Kidney (tissue), 14 donors: ENCODE measurements around the gene PRM1. TPM values are rescaled to one million over a fixed set of nuclear protein-coding genes. Genes with fewer than 3 reads are reported as not detected.
A peak's percentile ranks its signal among the peaks of the same experiment; 100 is the strongest.

Source experiments
- DNase-seq, 5 donors: peaks; one replicate each; pipeline ENCODE4 v3.0.0-alpha.2; 2013 to 2020
- FAIRE-seq: peaks from 2 replicates; lab custom pipeline; 2012; peaks lifted over from hg19 to GRCh38; lab: Jason Lieb, UNC
- H3K27ac ChIP-seq, 2 donors: one replicate each; pipeline ENCODE4 v1.7.0; 2013; ENCODE audit warnings: low read depth in 2 of 2, low read length in 2 of 2, inconsistent platforms in 1 of 2
- H3K27me3 ChIP-seq: one replicate; pipeline ENCODE4 v1.7.1; 2013; ENCODE audit warnings: low read length, inconsistent platforms; ENCODE audit not compliant: control insufficient read depth, insufficient read depth
- H3K36me3 ChIP-seq, 3 donors: one replicate each; pipeline versions ENCODE4 v1.7.0 to v1.7.1; 2013; ENCODE audit warnings: low read length in 3 of 3, control low read depth in 1 of 3, inconsistent platforms in 1 of 3; ENCODE audit not compliant: insufficient read depth in 3 of 3, control insufficient read depth in 2 of 3
- H3K4me1 ChIP-seq, 3 donors: one replicate each; pipeline versions ENCODE4 v1.7.0 to v1.7.1; 2013; ENCODE audit warnings: low read length in 3 of 3, inconsistent platforms in 1 of 3, low read depth in 1 of 3; ENCODE audit not compliant: control insufficient read depth in 2 of 3, insufficient read depth in 2 of 3
- H3K4me3 ChIP-seq, 3 donors: one replicate each; pipeline versions ENCODE4 v1.7.0 to v1.8.1; 2013; ENCODE audit warnings: low read length in 3 of 3, control low read depth in 1 of 3, inconsistent platforms in 1 of 3
- H3K9ac ChIP-seq, 3 donors: one replicate each; pipeline versions ENCODE4 v1.7.0 to v1.7.1; 2013; ENCODE audit warnings: low read length in 3 of 3, control low read depth in 1 of 3, inconsistent platforms in 1 of 3
- H3K9me3 ChIP-seq, 3 donors: one replicate each; pipeline versions ENCODE4 v1.7.0 to v1.7.1; 2013; ENCODE audit warnings: low read length in 3 of 3, control low read depth in 1 of 3, inconsistent platforms in 1 of 3; ENCODE audit not compliant: control insufficient read depth in 2 of 3, insufficient read depth in 1 of 3
- intact Hi-C: fragments of 100-400 bp; cut with DNase I; formaldehyde crosslinking; loops from one replicate; pipeline ENCODE4 v1.11.1; 2022
- polyA plus RNA-seq: library from polyadenylated mRNA; stranded (reverse); fragments of 350-450 nt; fragmentation: Illumina TruSeq; extraction: RNeasy Lipid Tissue Mini Kit (QIAGEN cat#74804); gene quantifications from one replicate; pipeline ENCODE4 v1.2.3, GENCODE V29; 2014; ENCODE audit warnings: low read depth, low replicate concordance; ENCODE audit not compliant: insufficient read depth
- total RNA-seq: library from RNA; stranded (reverse); fragmentation: NEBNext Ultra II Directional; extraction: Animal tissue kit (Norgen Biotek cat#: 25700); gene quantifications from one replicate; pipeline ENCODE4 v1.2.1, GENCODE V29; 2021
- TF ChIP-seq, protein P1 (sequence below): IDR thresholded peaks from 3 replicates; pipeline ENCODE4 v1.5.1; 2012; ENCODE audit warnings: mild to moderate bottlenecking, moderate library complexity, borderline replicate concordance; ENCODE audit not compliant: insufficient read depth; ENCODE audit errors: extremely low read depth
- donor health status: control.
- donor health status: control.
- donor health status: control.
- donor health status: control.
- donor health status: control.
- donor health status: DM: yes; HTN: yes; CAD: no.
- donor health status: Normal renal cell carcinoma (clear cell type).

PRM1 gene
- total and polyA plus RNA-seq, 2 donors from 2014 or later, result not detected

DNA sequence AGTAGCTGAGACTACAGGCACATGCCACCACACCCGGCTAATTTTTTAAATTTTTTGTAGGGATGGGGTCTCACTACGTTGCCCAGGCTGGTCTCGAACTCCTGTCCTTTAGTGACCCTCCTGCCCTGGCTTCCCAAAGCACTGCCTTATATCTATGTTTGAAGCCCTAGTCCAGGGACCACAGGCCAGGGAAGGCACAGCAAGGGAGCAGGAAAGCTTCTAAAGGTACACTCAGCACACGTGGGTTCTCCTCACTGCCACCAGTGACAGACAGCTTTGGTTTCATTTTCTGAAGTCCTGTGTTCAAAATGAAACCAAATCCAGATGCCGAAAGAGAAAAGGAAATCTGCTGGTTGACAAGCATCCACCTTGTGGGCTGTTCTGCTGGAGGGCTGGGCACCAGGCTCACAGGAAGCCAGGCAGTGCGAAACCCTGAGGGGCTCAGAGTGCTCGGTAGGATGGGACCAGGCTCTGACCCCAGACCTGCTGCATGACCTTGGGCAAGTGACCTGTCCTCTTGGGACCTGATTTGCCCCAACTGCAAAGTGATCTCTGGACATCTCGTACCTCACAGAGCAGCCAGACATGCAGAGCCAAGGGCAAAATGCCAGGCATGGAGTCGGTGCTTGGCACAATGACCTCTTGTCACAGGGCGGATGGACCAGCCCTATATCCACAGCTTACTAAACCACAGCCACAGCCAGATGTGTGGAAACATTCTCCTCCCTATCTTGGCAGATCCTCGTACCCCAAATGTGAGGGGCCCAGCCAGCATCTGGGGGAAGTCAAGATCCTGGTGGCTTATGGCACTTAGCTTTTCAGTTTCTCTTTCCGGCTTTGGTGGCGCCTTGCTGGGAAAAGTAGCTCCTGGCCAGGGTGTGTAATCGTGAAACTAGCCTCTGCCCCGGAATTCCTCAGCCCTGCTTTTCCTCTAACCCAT, 22.3 kb downstream of the PRM1 start:
- Histone ChIP-seq H3K27ac (peak overlapping the region in 1 of 2 donors; percentile 20), H3K9ac (peak overlapping the region in 1 of 3 donors; percentile 17)
- FAIRE-seq, result no peak

GRCh38 chr16:11257131-11257938, 23.8 kb downstream of the PRM1 start:
- DNase-seq, result peak; percentile 87 to 93 (median 90)
- TF ChIP-seq, protein P1, sequence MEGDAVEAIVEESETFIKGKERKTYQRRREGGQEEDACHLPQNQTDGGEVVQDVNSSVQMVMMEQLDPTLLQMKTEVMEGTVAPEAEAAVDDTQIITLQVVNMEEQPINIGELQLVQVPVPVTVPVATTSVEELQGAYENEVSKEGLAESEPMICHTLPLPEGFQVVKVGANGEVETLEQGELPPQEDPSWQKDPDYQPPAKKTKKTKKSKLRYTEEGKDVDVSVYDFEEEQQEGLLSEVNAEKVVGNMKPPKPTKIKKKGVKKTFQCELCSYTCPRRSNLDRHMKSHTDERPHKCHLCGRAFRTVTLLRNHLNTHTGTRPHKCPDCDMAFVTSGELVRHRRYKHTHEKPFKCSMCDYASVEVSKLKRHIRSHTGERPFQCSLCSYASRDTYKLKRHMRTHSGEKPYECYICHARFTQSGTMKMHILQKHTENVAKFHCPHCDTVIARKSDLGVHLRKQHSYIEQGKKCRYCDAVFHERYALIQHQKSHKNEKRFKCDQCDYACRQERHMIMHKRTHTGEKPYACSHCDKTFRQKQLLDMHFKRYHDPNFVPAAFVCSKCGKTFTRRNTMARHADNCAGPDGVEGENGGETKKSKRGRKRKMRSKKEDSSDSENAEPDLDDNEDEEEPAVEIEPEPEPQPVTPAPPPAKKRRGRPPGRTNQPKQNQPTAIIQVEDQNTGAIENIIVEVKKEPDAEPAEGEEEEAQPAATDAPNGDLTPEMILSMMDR, result peak; percentile 69
- Histone ChIP-seq H3K9ac (peak overlapping the region in 2 of 3 donors; percentile 10 to 92), H3K27ac (peak overlapping the region; percentile 98 to 99), H3K27me3 (no peaks in the 10 kb centered on the region), H3K4me1 (peaks cover 0 to 30% (median 15%) of the 10 kb centered on the region in 3 donors), H3K4me3 (peak overlapping the region; percentile 23 to 85 (median 36)), H3K9me3 (no peaks in the 10 kb centered on the region), H3K36me3 (no peaks in the 10 kb centered on the region)
- intact Hi-C loops, result loop anchor here (5.0 kb wide), 1 partner anchor 280 kb away; no protein-coding TSS in a partner anchor
- no peak for FAIRE-seq

More for the DNA sequence above, 22.3 kb downstream of the PRM1 start:
- H3K27me3 ChIP-seq, result no peaks in the 10 kb centered on the region
- TF ChIP-seq, protein P1, result no peak
- H3K4me1 ChIP-seq, result peaks cover 0 to 24% (median 15%) of the 10 kb centered on the region in 3 donors
- no peaks in the 10 kb centered on the region for H3K9me3 ChIP-seq
- intact Hi-C loops, result loop anchor here (5.0 kb wide), 1 partner anchor 282 kb away; no protein-coding TSS in a partner anchor
- H3K4me3 ChIP-seq, result peak overlapping the region in 2 of 3 donors; percentile 0 to 1
- H3K36me3 ChIP-seq, result no peaks in the 10 kb centered on the region
- DNase-seq, result peak in 1 of 5 donors; percentile 81

DNA sequence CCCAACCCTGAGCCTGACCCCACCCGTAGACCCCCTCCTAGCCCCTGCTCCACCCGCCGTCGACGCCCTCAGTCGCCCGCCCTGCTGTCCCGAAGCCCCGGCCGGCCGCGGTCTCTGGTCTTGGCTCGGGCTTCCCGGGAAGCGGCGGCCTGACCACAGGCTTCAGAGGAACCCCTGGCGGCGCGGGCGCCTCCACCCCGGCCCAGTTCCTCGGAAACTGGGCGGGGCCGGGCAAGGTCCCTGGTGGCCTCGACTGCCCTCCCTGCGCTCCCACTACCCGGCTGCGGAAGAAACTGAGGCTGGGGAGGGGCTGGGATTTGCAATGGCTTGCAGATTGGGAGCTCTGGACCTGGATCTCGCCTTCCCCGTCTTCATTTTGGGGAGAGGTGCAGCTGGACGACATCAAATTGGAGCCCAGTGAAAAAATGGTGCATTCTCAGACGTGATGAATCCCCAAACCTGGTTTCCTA, 24.4 kb downstream of the PRM1 start:
- intact Hi-C loops, result loop anchor here (5.0 kb wide), 1 partner anchor 279 kb away; no protein-coding TSS in a partner anchor
- peaks cover 0 to 30% (median 15%) of the 10 kb centered on the region in 3 donors for H3K4me1 ChIP-seq
- H3K27me3 ChIP-seq, result no peaks in the 10 kb centered on the region

More for the DNA sequence above, 24.4 kb downstream of the PRM1 start:
- Histone ChIP-seq H3K9me3 (no peaks in the 10 kb centered on the region), H3K27ac (peak overlapping the region; percentile 98 to 99), H3K36me3 (no peaks in the 10 kb centered on the region), H3K4me3 (peak overlapping the region; percentile 63 to 85 (median 64)), H3K9ac (peak overlapping the region; percentile 18 to 92 (median 67))
- TF ChIP-seq, protein P1, result no peak
- DNase-seq (peak in 2 of 5 donors; percentile 49 to 76), FAIRE-seq (no peak)
